Fibroblast of lung (primary cell): ENCODE data around the gene KIF9.

Experiments
- CTCF ChIP-seq, 2 donors: IDR thresholded peaks in 1 of 2; conservative IDR thresholded peaks in 1 of 2; 1 replicate in 1 of 2; 2 replicates in 1 of 2; pipeline ENCODE4 v1.5.1; 2011 to 2012; ENCODE audit warnings: low read length in 2 of 2, control low read depth in 1 of 2, inconsistent platforms in 1 of 2, low read depth in 1 of 2, mild to moderate bottlenecking in 1 of 2
- EZH2 ChIP-seq: IDR thresholded peaks from 2 replicates; pipeline ENCODE4 v1.5.1; 2012; ENCODE audit warnings: low read length, control low read depth, mild to moderate bottlenecking; ENCODE audit errors: missing control alignments

GRCh38 chr3:47313341-47314055 lies 30.9 kb upstream of the KIF9 start:
- no peak for TF ChIP-seq CTCF (conservative IDR thresholded peaks at IDR 0.05 in 1 of 2, IDR thresholded peaks at IDR 0.05 in 1 of 2; ENCODE audit: low read depth in 1 of 2, low read length in 2 of 2)
- TF ChIP-seq EZH2: no peak
